B cell (primary cell): ENCODE measurements around the gene SLC9A9.

Experiments
- EZH2 ChIP-seq: IDR thresholded peaks from 2 replicates; pipeline ENCODE4 v1.6.1; 2012; ENCODE audit warnings: borderline replicate concordance, low read depth, mild to moderate bottlenecking, moderate library complexity, low read length; ENCODE audit not compliant: insufficient read depth, poor library complexity, severe bottlenecking
- TF ChIP-seq, protein P1 (sequence below): fragments of 200-600 bp; IDR thresholded peaks from one replicate; pipeline ENCODE4 v1.8.0; 2022; ENCODE audit warnings: antibody characterized with exemption, mild to moderate bottlenecking

DNA sequence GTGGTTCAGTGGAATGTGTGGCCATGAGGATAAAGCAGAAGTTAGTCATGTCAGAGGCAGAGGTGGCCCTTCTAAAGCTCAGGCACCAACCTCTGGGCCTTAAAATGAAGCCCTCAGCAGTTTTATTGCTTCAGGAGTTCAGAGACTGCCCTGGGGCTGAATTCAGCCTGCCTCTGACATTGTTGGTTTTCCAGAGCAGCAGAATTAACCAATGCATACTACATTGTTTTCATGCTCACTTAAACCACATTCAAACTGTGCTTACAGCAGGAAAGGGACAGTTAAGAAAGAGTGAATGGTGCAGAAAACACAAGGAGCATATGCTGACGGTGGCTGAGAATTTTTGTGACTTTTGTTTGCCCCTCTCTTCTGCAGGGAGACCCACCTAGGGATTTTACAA lies 408.5 kb downstream of the SLC9A9 start:
- TF ChIP-seq, protein P1, sequence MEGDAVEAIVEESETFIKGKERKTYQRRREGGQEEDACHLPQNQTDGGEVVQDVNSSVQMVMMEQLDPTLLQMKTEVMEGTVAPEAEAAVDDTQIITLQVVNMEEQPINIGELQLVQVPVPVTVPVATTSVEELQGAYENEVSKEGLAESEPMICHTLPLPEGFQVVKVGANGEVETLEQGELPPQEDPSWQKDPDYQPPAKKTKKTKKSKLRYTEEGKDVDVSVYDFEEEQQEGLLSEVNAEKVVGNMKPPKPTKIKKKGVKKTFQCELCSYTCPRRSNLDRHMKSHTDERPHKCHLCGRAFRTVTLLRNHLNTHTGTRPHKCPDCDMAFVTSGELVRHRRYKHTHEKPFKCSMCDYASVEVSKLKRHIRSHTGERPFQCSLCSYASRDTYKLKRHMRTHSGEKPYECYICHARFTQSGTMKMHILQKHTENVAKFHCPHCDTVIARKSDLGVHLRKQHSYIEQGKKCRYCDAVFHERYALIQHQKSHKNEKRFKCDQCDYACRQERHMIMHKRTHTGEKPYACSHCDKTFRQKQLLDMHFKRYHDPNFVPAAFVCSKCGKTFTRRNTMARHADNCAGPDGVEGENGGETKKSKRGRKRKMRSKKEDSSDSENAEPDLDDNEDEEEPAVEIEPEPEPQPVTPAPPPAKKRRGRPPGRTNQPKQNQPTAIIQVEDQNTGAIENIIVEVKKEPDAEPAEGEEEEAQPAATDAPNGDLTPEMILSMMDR = no peak
- no peak for TF ChIP-seq EZH2
